ENCODE measurements around the gene MALRD1.
"Not testable (repeated sequence)": the region's sequence is repeated elsewhere in the genome, so short reads cannot be mapped to it uniquely, and the experiment has no call there.

MALRD1 gene

GRCh38 chr10:19493917-19494316 lies 445.3 kb downstream of the MALRD1 start:
- DNase-seq (ENCODE audit: low spot score): no peak

DNA sequence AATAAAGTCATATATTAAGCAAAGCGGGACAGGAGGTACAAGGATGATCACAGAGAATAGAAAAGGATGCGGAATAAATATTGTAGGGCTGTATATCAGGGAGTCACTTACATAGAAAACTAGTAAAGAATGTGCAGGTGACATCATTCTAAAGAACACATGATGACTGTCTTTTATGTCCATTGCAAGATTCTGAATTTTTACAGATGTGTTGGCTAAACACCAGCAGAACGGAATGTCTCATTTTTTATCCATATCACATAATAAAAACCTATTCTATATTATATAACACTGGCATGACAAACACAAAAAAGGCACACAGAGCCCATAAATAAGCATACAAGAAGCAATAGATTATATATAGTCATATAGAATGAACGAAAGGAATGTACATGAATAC lies 448.4 kb downstream of the MALRD1 start:
- DNase-seq (ENCODE audit: low spot score): no peak

GRCh38 chr10:19498393-19499290 lies 450.0 kb downstream of the MALRD1 start:
- DNase-seq (ENCODE audit: low spot score): no peak

DNA sequence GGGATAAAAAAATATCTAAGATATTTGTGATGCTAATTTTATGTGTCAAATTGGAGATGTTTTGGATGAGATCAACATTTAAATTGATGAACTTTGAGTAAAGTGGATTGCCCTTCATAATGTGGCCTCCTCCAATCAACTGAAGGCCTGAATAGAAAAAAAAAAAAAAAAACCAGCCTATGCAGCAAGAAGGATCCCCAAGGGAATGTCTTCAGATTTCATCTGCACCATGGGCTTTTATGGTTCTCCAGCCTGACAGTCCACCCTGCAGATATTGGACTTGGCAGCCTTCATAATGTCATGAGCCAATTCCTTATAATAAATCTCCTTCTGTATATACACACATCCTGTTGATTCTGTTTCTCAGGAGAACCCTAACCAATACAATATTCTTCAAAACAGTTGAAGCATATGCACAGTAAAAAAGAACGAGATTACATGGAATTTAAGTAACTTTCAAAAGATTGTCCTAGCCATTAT lies 450.7 kb downstream of the MALRD1 start:
- DNase-seq (ENCODE audit: low spot score): no peak

- no peak for DNase-seq (ENCODE audit: low spot score)
These were observed 452.4 kb downstream of the MALRD1 start for GRCh38 chr10:19500959-19501358.

DNA sequence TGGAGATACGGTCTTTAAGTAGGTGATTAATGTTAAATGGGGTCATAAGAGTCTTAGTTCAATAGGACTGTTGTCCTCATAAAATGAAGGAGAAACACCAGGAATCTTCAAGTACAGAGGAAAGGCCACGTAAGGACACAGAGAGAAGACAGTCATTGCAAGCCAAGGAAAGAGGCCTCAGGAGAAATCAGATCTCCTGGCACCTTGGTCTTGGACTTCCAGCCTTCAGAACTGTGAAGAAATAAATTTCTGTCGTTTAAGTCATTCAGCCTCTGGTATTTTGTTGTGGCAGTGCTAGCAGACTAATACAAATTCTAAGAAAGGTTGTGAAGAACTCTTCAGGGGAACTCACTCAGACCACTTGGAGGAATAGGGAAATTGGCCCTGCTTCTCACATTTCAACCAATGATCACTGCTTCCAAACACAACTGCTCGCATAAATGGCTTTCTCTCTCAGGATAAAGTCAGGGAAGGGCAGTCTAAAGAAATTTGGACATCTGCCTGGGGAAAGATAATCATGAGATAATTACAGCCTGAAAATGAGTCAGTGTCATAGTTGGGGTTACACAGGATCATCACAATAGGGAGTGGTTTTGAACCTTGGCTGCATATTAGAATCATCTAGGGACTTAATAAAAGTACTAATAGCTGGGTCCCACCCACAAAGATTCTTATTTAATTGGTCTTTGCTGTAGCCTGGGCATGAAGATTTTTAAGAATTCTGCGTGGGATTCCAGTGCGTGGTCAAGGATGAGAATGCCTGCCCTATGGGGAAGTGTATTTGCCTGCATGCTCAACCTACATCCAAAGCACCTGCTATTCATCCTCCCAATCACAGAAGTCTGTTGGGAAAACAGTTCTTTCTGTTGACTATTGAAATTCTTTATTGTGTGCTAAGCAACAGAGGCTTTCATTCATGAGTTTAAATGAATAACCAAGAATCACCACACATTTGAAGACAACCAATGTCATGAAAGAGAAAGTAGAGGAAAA lies 457.0 kb downstream of the MALRD1 start:
- DNase-seq (ENCODE audit: low spot score): no peak

DNA sequence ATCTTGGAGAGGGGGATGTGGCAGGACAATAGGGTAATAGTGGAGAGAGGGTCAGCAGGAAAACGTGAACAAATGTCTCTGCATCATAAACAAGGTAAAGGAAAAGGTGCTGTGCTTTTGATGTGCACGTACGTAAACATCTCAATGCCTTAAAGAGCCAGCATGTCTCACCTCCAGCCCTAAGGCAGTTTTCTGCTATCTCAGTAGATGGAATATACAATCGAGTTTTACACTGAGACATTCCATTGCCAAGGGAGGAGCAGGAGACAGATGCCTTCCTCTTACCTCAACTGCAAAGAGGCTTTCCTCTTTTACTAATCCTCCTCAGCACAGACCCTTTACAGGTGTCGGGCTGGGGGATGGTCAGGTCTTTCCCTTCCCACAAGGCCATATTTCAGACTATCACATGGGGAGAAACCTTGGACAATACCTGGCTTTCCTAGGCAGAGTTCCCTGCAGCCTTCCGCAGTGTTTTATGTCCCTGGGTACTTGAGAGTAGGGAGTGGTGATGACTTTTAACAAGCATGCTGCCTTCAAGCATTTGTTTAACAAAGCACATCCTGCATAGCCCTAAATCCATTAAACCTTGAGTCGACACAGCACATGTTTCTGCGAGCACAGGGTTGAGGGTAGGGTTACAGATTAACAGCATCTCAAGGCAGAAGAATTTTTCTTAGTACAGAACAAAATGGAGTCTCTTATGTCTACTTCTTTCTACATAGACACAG lies 461.6 kb downstream of the MALRD1 start:
- DNase-seq (ENCODE audit: low spot score): not testable (repeated sequence)

GRCh38 chr10:19518109-19518508 lies 469.5 kb downstream of the MALRD1 start:
- no peak for DNase-seq (ENCODE audit: low spot score)

DNA sequence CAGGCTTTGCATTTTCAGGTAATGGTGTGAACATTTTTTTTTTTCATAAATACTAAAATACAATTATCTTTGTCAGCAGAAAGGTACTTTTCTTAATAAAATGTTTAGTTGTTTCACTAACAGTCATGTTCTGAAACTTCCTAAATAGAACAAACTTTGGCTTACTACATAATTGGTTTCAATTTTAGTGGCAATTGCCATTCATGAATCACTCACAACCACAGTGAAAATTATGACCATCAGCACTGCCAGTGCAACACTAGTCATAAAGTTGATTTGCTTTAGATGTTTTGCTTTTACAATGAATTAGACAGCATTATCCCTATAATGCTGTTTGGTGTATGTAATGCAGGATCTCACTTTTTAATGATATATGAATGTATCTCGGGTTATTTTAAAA lies 470.0 kb downstream of the MALRD1 start:
- no peak for DNase-seq (ENCODE audit: low spot score)

GRCh38 chr10:19531324-19531723 lies 482.7 kb downstream of the MALRD1 start:
- no peak for DNase-seq (ENCODE audit: low spot score)

DNA sequence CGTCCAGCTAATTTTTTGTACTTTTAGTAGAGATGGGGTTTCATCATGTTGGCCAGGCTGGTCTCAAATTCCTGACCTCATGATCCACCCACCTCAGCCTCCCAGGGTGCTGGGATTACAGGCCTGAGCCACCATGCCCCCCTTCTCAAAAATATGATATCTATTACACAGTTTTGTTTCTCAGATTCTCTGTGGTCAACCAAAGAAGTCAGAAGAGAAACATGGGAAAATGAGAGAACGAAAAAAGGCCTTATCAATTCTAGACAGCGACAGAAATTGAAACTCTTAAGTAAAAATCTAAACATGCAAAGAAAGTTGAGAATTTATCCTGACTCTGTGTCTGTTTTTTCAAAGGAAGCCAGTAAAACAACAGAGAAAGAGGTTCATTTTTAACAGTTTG lies 483.8 kb downstream of the MALRD1 start:
- no peak for DNase-seq (ENCODE audit: low spot score)

DNA sequence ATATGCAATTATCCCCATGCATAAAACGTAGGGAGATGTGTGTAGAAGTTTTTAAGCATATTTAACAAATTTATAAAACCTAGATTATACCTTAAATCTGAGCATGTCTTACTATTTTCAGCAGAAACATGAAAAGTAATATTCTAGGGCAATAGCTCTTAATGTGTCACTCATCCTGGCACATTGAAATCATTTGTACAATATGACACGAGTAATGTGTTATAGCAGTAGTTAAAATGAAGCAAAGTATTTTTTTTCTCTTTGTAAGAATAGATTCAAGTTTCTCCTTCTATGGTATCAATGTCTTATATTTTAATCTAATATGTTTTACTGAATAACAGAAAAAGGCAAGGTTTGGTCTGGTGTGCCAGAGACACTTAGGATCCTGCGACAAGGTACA lies 492.7 kb downstream of the MALRD1 start:
- no peak for DNase-seq (ENCODE audit: low spot score)

DNA sequence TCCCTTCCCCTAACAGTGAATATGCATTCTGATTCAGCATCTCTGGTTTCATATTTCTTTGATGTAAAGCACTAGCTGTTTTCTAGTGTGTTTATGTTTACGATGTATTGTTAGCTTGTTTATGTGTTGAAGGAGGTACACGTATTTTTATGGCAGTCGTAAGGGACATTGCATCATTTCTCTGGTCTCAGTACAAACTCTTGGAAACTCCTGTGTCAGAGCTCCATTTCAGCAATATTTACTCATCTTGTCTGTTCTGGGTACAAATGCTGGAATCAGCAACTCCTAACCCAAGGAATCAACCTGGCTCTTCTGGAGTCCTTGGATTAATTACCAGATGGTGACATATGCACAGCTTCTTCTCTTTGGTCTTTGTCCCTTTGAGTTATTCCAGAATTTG lies 497.6 kb downstream of the MALRD1 start:
- DNase-seq (ENCODE audit: low spot score): no peak

DNA sequence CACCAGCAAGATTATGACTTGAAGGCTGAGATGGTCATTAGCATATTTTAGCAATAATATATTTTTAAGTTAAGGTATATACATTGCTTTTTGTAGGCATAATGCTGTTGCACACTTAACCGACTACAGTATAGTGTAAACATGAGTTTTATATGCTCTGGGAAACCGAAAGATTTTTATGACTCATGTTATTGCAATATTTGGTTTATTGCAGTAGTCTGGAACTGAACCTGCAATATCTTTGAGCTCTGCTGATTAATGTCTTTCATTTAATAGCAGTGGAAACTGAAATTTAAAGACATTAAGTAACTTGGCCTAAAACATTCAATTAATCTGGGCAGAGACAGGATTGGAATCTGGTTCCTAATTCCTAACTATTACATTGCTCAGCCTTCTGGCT lies 500.9 kb downstream of the MALRD1 start:
- no peak for DNase-seq (ENCODE audit: low spot score)

- no peak for DNase-seq (ENCODE audit: low spot score)
These were observed 508.1 kb downstream of the MALRD1 start for GRCh38 chr10:19556666-19557065.

DNA sequence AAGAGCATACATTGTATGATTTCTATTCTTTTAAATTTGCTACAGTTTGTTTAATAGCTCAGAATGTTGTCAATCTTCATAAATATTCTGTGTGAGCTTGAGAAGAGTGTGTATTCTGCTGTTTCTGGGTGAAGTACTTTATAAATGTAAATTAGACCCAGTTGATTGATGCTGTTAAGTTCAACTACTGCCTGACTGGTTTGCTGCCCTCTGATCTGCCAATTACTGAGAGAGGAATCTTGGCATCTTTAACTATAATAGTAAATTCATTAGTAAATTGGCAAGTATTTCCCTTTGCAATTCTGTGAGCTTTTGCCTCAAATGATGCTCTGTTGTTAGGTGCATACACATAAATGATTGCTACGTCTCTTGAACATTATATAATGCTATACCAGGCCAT lies 512.6 kb downstream of the MALRD1 start:
- no peak for DNase-seq (ENCODE audit: low spot score)

- peak; percentile 2 for DNase-seq (ENCODE audit: low spot score)
These were observed 515.0 kb downstream of the MALRD1 start for GRCh38 chr10:19563388-19564141.

DNA sequence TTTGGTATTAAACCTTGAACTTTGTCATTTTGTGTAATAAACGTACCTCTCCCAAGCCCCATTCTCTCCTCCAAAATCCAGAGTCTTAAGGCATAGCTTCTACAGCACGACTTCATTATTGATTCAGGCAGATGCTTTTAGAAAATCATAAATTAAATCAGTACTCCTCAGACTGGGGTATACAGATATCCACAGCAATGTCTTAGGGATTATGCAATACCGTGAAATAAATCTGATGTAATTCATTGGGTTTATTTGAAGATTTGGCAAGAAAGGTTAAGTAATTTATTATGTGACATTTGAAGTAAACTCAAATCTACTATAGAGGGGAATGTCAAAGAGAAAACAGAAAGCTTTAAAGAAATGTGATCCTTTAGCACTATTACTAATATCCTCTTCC lies 521.5 kb downstream of the MALRD1 start:
- no peak for DNase-seq (ENCODE audit: low spot score)

- no peak for DNase-seq (ENCODE audit: low spot score)
These were observed 522.4 kb downstream of the MALRD1 start for GRCh38 chr10:19570991-19571390.

DNA sequence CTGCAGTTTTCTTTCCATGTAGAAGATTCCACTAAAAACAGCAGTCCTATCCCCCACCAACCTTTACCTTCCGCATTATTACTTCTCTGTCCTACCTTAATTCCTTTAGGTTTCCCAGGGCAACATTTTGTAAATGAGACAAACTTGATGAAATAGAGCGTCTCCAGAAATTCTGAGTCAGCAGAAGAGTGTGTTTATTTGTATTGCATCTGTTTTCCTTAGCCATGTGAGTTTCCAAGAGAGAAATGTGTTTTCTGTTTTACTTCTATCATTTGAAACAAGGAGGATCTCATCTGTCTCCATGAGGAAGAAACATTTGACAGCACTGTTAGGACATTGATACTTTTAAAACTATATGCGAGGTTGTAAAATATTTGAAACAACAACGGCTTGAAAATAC lies 523.5 kb downstream of the MALRD1 start:
- no peak for DNase-seq (ENCODE audit: low spot score)

GRCh38 chr10:19576576-19576975 lies 528.0 kb downstream of the MALRD1 start:
- no peak for DNase-seq (ENCODE audit: low spot score)

Data from globus pallidus (tissue), 1 donor.